ENCODE results near the gene MAN2A1.
"Not testable (repeated sequence)": the region's sequence is repeated elsewhere in the genome, so short reads cannot be mapped to it uniquely, and the experiment has no call there.

MAN2A1 gene

GRCh38 chr5:109826426-109826825 lies 136.7 kb downstream of the MAN2A1 start:
- Mint-ChIP-seq H3K27me3 (ENCODE audit: low read depth) (no peaks in the 10 kb centered on the region), H3K36me3 (ENCODE audit: low read depth) (peaks cover 54% of the 10 kb centered on the region), H3K27ac (no peak overlapping the region), H3K9me3 (peaks cover 3% of the 10 kb centered on the region), H3K4me3 (no peak overlapping the region), H3K4me1 (ENCODE audit: low read depth) (peaks cover 1% of the 10 kb centered on the region)

GRCh38 chr5:109829331-109829730 lies 139.6 kb downstream of the MAN2A1 start:
- H3K36me3 Mint-ChIP-seq (ENCODE audit: low read depth) = peaks cover 57% of the 10 kb centered on the region

GRCh38 chr5:109830955-109831502 lies 141.3 kb downstream of the MAN2A1 start:
- Mint-ChIP-seq H3K4me1 (ENCODE audit: low read depth) (peaks cover 6% of the 10 kb centered on the region), H3K4me3 (no peak overlapping the region), H3K9me3 (peaks cover 3% of the 10 kb centered on the region), H3K36me3 (ENCODE audit: low read depth) (peaks cover 51% of the 10 kb centered on the region), H3K27me3 (ENCODE audit: low read depth) (no peaks in the 10 kb centered on the region), H3K27ac (no peak overlapping the region)

More at GRCh38 chr5:109829331-109829730, 139.6 kb downstream of the MAN2A1 start:
- H3K27me3 Mint-ChIP-seq (ENCODE audit: low read depth) = no peaks in the 10 kb centered on the region
- no peak overlapping the region for H3K27ac Mint-ChIP-seq
- no peak overlapping the region for H3K4me3 Mint-ChIP-seq
- peaks cover 3% of the 10 kb centered on the region for H3K9me3 Mint-ChIP-seq
- peaks cover 6% of the 10 kb centered on the region for H3K4me1 Mint-ChIP-seq (ENCODE audit: low read depth)

- not testable (repeated sequence) for H3K4me1 Mint-ChIP-seq (ENCODE audit: low read depth); H3K4me3 Mint-ChIP-seq; H3K27ac Mint-ChIP-seq; H3K9me3 Mint-ChIP-seq; H3K27me3 Mint-ChIP-seq (ENCODE audit: low read depth)
- peaks cover 42% of the 10 kb centered on the region for H3K36me3 Mint-ChIP-seq (ENCODE audit: low read depth)
These were observed 142.8 kb downstream of the MAN2A1 start for GRCh38 chr5:109832207-109833188.

- Mint-ChIP-seq H3K9me3 (no peaks in the 10 kb centered on the region), H3K36me3 (ENCODE audit: low read depth) (peaks cover 36% of the 10 kb centered on the region), H3K27ac (no peak overlapping the region), H3K4me1 (ENCODE audit: low read depth) (peaks cover 6% of the 10 kb centered on the region), H3K4me3 (no peak overlapping the region), H3K27me3 (ENCODE audit: low read depth) (no peaks in the 10 kb centered on the region)
These were observed 144.2 kb downstream of the MAN2A1 start for GRCh38 chr5:109833946-109834345.

- H3K36me3 Mint-ChIP-seq (ENCODE audit: low read depth) = peaks cover 36% of the 10 kb centered on the region
- no peak overlapping the region for H3K4me3 Mint-ChIP-seq
- no peaks in the 10 kb centered on the region for H3K27me3 Mint-ChIP-seq (ENCODE audit: low read depth)
- H3K9me3 Mint-ChIP-seq = no peaks in the 10 kb centered on the region
- H3K27ac Mint-ChIP-seq = no peak overlapping the region
- H3K4me1 Mint-ChIP-seq (ENCODE audit: low read depth) = peaks cover 4% of the 10 kb centered on the region
These were observed 146.6 kb downstream of the MAN2A1 start for GRCh38 chr5:109836280-109836679.

- Mint-ChIP-seq H3K4me1 (ENCODE audit: low read depth) (peaks cover 3% of the 10 kb centered on the region), H3K9me3 (no peaks in the 10 kb centered on the region), H3K27me3 (ENCODE audit: low read depth) (no peaks in the 10 kb centered on the region), H3K36me3 (ENCODE audit: low read depth) (peaks cover 39% of the 10 kb centered on the region), H3K27ac (no peak overlapping the region), H3K4me3 (no peak overlapping the region)
These were observed 147.6 kb downstream of the MAN2A1 start for GRCh38 chr5:109837231-109837861.

GRCh38 chr5:109838157-109838556 lies 148.4 kb downstream of the MAN2A1 start:
- H3K27ac Mint-ChIP-seq = no peak overlapping the region
- no peaks in the 10 kb centered on the region for H3K9me3 Mint-ChIP-seq
- no peaks in the 10 kb centered on the region for H3K27me3 Mint-ChIP-seq (ENCODE audit: low read depth)
- peaks cover 3% of the 10 kb centered on the region for H3K4me1 Mint-ChIP-seq (ENCODE audit: low read depth)
- H3K36me3 Mint-ChIP-seq (ENCODE audit: low read depth) = peaks cover 42% of the 10 kb centered on the region
- H3K4me3 Mint-ChIP-seq = no peak overlapping the region

- H3K9me3 Mint-ChIP-seq = peaks cover 8% of the 10 kb centered on the region
- peaks cover 62% of the 10 kb centered on the region for H3K36me3 Mint-ChIP-seq (ENCODE audit: low read depth)
- no peak overlapping the region for H3K27ac Mint-ChIP-seq
- no peaks in the 10 kb centered on the region for H3K27me3 Mint-ChIP-seq (ENCODE audit: low read depth)
- no peak overlapping the region for H3K4me3 Mint-ChIP-seq
- H3K4me1 Mint-ChIP-seq (ENCODE audit: low read depth) = peaks cover 12% of the 10 kb centered on the region
These were observed 154.4 kb downstream of the MAN2A1 start for GRCh38 chr5:109844148-109844547.

- Mint-ChIP-seq H3K4me3 (no peak overlapping the region), H3K27me3 (ENCODE audit: low read depth) (no peaks in the 10 kb centered on the region), H3K27ac (no peak overlapping the region), H3K36me3 (ENCODE audit: low read depth) (peaks cover 66% of the 10 kb centered on the region), H3K9me3 (peaks cover 13% of the 10 kb centered on the region), H3K4me1 (ENCODE audit: low read depth) (peaks cover 18% of the 10 kb centered on the region)
These were observed 155.0 kb downstream of the MAN2A1 start for GRCh38 chr5:109844695-109845094.

- Mint-ChIP-seq H3K9me3 (peaks cover 17% of the 10 kb centered on the region), H3K4me3 (no peak overlapping the region), H3K27ac (no peak overlapping the region), H3K27me3 (ENCODE audit: low read depth) (no peaks in the 10 kb centered on the region), H3K4me1 (ENCODE audit: low read depth) (peaks cover 29% of the 10 kb centered on the region), H3K36me3 (ENCODE audit: low read depth) (peaks cover 66% of the 10 kb centered on the region)
These were observed 158.4 kb downstream of the MAN2A1 start for GRCh38 chr5:109848130-109848529.

GRCh38 chr5:109849478-109850088 lies 159.9 kb downstream of the MAN2A1 start:
- Mint-ChIP-seq H3K4me3 (no peak overlapping the region), H3K4me1 (ENCODE audit: low read depth) (peaks cover 29% of the 10 kb centered on the region), H3K27ac (peak overlapping the region; percentile 7), H3K9me3 (peaks cover 17% of the 10 kb centered on the region), H3K36me3 (ENCODE audit: low read depth) (peaks cover 62% of the 10 kb centered on the region), H3K27me3 (ENCODE audit: low read depth) (no peaks in the 10 kb centered on the region)

- Mint-ChIP-seq H3K27me3 (ENCODE audit: low read depth) (no peaks in the 10 kb centered on the region), H3K9me3 (peaks cover 17% of the 10 kb centered on the region), H3K4me1 (ENCODE audit: low read depth) (peaks cover 45% of the 10 kb centered on the region), H3K27ac (peak overlapping the region; percentile 32), H3K4me3 (no peak overlapping the region), H3K36me3 (ENCODE audit: low read depth) (peaks cover 53% of the 10 kb centered on the region)
These were observed 162.8 kb downstream of the MAN2A1 start for GRCh38 chr5:109852371-109853155.

GRCh38 chr5:109853377-109853776 lies 163.7 kb downstream of the MAN2A1 start:
- Mint-ChIP-seq H3K4me1 (ENCODE audit: low read depth) (peaks cover 50% of the 10 kb centered on the region), H3K4me3 (no peak overlapping the region), H3K27me3 (ENCODE audit: low read depth) (no peaks in the 10 kb centered on the region), H3K36me3 (ENCODE audit: low read depth) (peaks cover 51% of the 10 kb centered on the region), H3K9me3 (peaks cover 15% of the 10 kb centered on the region), H3K27ac (no peak overlapping the region)
